ENCODE results near the gene ULK1.

Gene ULK1

GRCh38 chr12:131933387-131933786 is 39.0 kb downstream of the ULK1 start:
- Histone ChIP-seq H3K9me3 (ENCODE audit: insufficient read depth, low read depth, low read length) (no peaks in the 10 kb centered on the region), H3K27me3 (ENCODE audit: insufficient read depth, low read length) (no peaks in the 10 kb centered on the region), H3K27ac (ENCODE audit: low read length) (no peak overlapping the region), H3K36me3 (ENCODE audit: insufficient read depth, low read depth, low read length) (peaks cover 78% of the 10 kb centered on the region), H3K4me1 (ENCODE audit: insufficient read depth, low read length) (peaks cover 3% of the 10 kb centered on the region; the same call in 1 of the 2 replicates), H3K9ac (ENCODE audit: low read depth, low read length) (no peak overlapping the region), H3K4me3 (ENCODE audit: low read length) (no peak overlapping the region)

GRCh38 chr12:131934535-131934934 is 40.1 kb downstream of the ULK1 start:
- Histone ChIP-seq H3K27me3 (ENCODE audit: insufficient read depth, low read length) (no peaks in the 10 kb centered on the region), H3K36me3 (ENCODE audit: insufficient read depth, low read depth, low read length) (peaks cover 86% of the 10 kb centered on the region), H3K9ac (ENCODE audit: low read depth, low read length) (no peak overlapping the region), H3K4me1 (ENCODE audit: insufficient read depth, low read length) (peaks cover 3% of the 10 kb centered on the region; the same call in 1 of the 2 replicates), H3K9me3 (ENCODE audit: insufficient read depth, low read depth, low read length) (no peaks in the 10 kb centered on the region), H3K4me3 (ENCODE audit: low read length) (no peak overlapping the region), H3K27ac (ENCODE audit: low read length) (no peak overlapping the region)

GRCh38 chr12:131938082-131938481 is 43.7 kb downstream of the ULK1 start:
- Histone ChIP-seq H3K9me3 (ENCODE audit: insufficient read depth, low read depth, low read length) (no peaks in the 10 kb centered on the region), H3K4me3 (ENCODE audit: low read length) (no peak overlapping the region), H3K36me3 (ENCODE audit: insufficient read depth, low read depth, low read length) (peaks cover 93% of the 10 kb centered on the region), H3K4me1 (ENCODE audit: insufficient read depth, low read length) (no peaks in the 10 kb centered on the region), H3K27me3 (ENCODE audit: insufficient read depth, low read length) (no peaks in the 10 kb centered on the region), H3K9ac (ENCODE audit: low read depth, low read length) (no peak overlapping the region), H3K27ac (ENCODE audit: low read length) (no peak overlapping the region)

GRCh38 chr12:131939007-131939406 is 44.6 kb downstream of the ULK1 start:
- Histone ChIP-seq H3K4me3 (ENCODE audit: low read length) (no peak overlapping the region), H3K4me1 (ENCODE audit: insufficient read depth, low read length) (no peaks in the 10 kb centered on the region), H3K27ac (ENCODE audit: low read length) (no peak overlapping the region), H3K9me3 (ENCODE audit: insufficient read depth, low read depth, low read length) (no peaks in the 10 kb centered on the region), H3K9ac (ENCODE audit: low read depth, low read length) (no peak overlapping the region), H3K36me3 (ENCODE audit: insufficient read depth, low read depth, low read length) (peaks cover 93% of the 10 kb centered on the region), H3K27me3 (ENCODE audit: insufficient read depth, low read length) (no peaks in the 10 kb centered on the region)

GRCh38 chr12:131940141-131940547 is 45.7 kb downstream of the ULK1 start:
- Histone ChIP-seq H3K4me1 (ENCODE audit: insufficient read depth, low read length) (no peaks in the 10 kb centered on the region), H3K27ac (ENCODE audit: low read length) (no peak overlapping the region), H3K9ac (ENCODE audit: low read depth, low read length) (no peak overlapping the region), H3K27me3 (ENCODE audit: insufficient read depth, low read length) (no peaks in the 10 kb centered on the region), H3K4me3 (ENCODE audit: low read length) (no peak overlapping the region), H3K36me3 (ENCODE audit: insufficient read depth, low read depth, low read length) (peaks cover 92% of the 10 kb centered on the region), H3K9me3 (ENCODE audit: insufficient read depth, low read depth, low read length) (no peaks in the 10 kb centered on the region)

- H3K9ac ChIP-seq (ENCODE audit: low read depth, low read length), result no peak overlapping the region
- H3K27me3 ChIP-seq (ENCODE audit: insufficient read depth, low read length), result no peaks in the 10 kb centered on the region
- H3K4me1 ChIP-seq (ENCODE audit: insufficient read depth, low read length), result no peaks in the 10 kb centered on the region
- H3K4me3 ChIP-seq (ENCODE audit: low read length), result no peak overlapping the region
- no peak overlapping the region for H3K27ac ChIP-seq (ENCODE audit: low read length)
- H3K36me3 ChIP-seq (ENCODE audit: insufficient read depth, low read depth, low read length), result peaks cover 81% of the 10 kb centered on the region
- H3K9me3 ChIP-seq (ENCODE audit: insufficient read depth, low read depth, low read length), result no peaks in the 10 kb centered on the region
Observed at GRCh38 chr12:131941116-131941986, 46.9 kb downstream of the ULK1 start.

- Histone ChIP-seq H3K4me3 (ENCODE audit: low read length) (no peak overlapping the region), H3K9me3 (ENCODE audit: insufficient read depth, low read depth, low read length) (no peaks in the 10 kb centered on the region), H3K4me1 (ENCODE audit: insufficient read depth, low read length) (no peaks in the 10 kb centered on the region), H3K36me3 (ENCODE audit: insufficient read depth, low read depth, low read length) (peaks cover 75% of the 10 kb centered on the region), H3K9ac (ENCODE audit: low read depth, low read length) (no peak overlapping the region), H3K27me3 (ENCODE audit: insufficient read depth, low read length) (no peaks in the 10 kb centered on the region), H3K27ac (ENCODE audit: low read length) (no peak overlapping the region)
Observed at GRCh38 chr12:131941987-131942341, 47.5 kb downstream of the ULK1 start.

GRCh38 chr12:131942671-131943070 is 48.2 kb downstream of the ULK1 start:
- no peaks in the 10 kb centered on the region for H3K9me3 ChIP-seq (ENCODE audit: insufficient read depth, low read depth, low read length)
- no peak overlapping the region for H3K27ac ChIP-seq (ENCODE audit: low read length)
- no peak overlapping the region for H3K4me3 ChIP-seq (ENCODE audit: low read length)
- peaks cover 68% of the 10 kb centered on the region for H3K36me3 ChIP-seq (ENCODE audit: insufficient read depth, low read depth, low read length)
- H3K9ac ChIP-seq (ENCODE audit: low read depth, low read length), result no peak overlapping the region
- H3K27me3 ChIP-seq (ENCODE audit: insufficient read depth, low read length), result no peaks in the 10 kb centered on the region
- H3K4me1 ChIP-seq (ENCODE audit: insufficient read depth, low read length), result peaks cover 3% of the 10 kb centered on the region; the same call in 1 of the 2 replicates

- H3K4me1 ChIP-seq (ENCODE audit: insufficient read depth, low read length), result peaks cover 3% of the 10 kb centered on the region; the same call in 1 of the 2 replicates
- H3K36me3 ChIP-seq (ENCODE audit: insufficient read depth, low read depth, low read length), result peaks cover 63% of the 10 kb centered on the region
- no peaks in the 10 kb centered on the region for H3K27me3 ChIP-seq (ENCODE audit: insufficient read depth, low read length)
- no peak overlapping the region for H3K27ac ChIP-seq (ENCODE audit: low read length)
- H3K9me3 ChIP-seq (ENCODE audit: insufficient read depth, low read depth, low read length), result no peaks in the 10 kb centered on the region
- H3K9ac ChIP-seq (ENCODE audit: low read depth, low read length), result no peak overlapping the region
- H3K4me3 ChIP-seq (ENCODE audit: low read length), result no peak overlapping the region
Observed at GRCh38 chr12:131943389-131943788, 49.0 kb downstream of the ULK1 start.

GRCh38 chr12:131943876-131944275 is 49.5 kb downstream of the ULK1 start:
- H3K36me3 ChIP-seq (ENCODE audit: insufficient read depth, low read depth, low read length), result peaks cover 61% of the 10 kb centered on the region
- H3K4me1 ChIP-seq (ENCODE audit: insufficient read depth, low read length), result peaks cover 3% of the 10 kb centered on the region; the same call in 1 of the 2 replicates
- H3K27ac ChIP-seq (ENCODE audit: low read length), result no peak overlapping the region
- no peaks in the 10 kb centered on the region for H3K27me3 ChIP-seq (ENCODE audit: insufficient read depth, low read length)
- no peak overlapping the region for H3K9ac ChIP-seq (ENCODE audit: low read depth, low read length)
- no peaks in the 10 kb centered on the region for H3K9me3 ChIP-seq (ENCODE audit: insufficient read depth, low read depth, low read length)
- H3K4me3 ChIP-seq (ENCODE audit: low read length), result no peak overlapping the region

GRCh38 chr12:131944601-131945251 is 50.3 kb downstream of the ULK1 start:
- Histone ChIP-seq H3K9ac (ENCODE audit: low read depth, low read length) (no peak overlapping the region), H3K4me1 (ENCODE audit: insufficient read depth, low read length) (peaks cover 3% of the 10 kb centered on the region; the same call in 1 of the 2 replicates), H3K4me3 (ENCODE audit: low read length) (no peak overlapping the region), H3K27ac (ENCODE audit: low read length) (no peak overlapping the region), H3K36me3 (ENCODE audit: insufficient read depth, low read depth, low read length) (peaks cover 52% of the 10 kb centered on the region), H3K9me3 (ENCODE audit: insufficient read depth, low read depth, low read length) (no peaks in the 10 kb centered on the region), H3K27me3 (ENCODE audit: insufficient read depth, low read length) (no peaks in the 10 kb centered on the region)

- Histone ChIP-seq H3K9me3 (ENCODE audit: insufficient read depth, low read depth, low read length) (no peaks in the 10 kb centered on the region), H3K4me3 (ENCODE audit: low read length) (no peak overlapping the region), H3K9ac (ENCODE audit: low read depth, low read length) (no peak overlapping the region), H3K27me3 (ENCODE audit: insufficient read depth, low read length) (no peaks in the 10 kb centered on the region), H3K4me1 (ENCODE audit: insufficient read depth, low read length) (peaks cover 3% of the 10 kb centered on the region; the same call in 1 of the 2 replicates), H3K27ac (ENCODE audit: low read length) (no peak overlapping the region), H3K36me3 (ENCODE audit: insufficient read depth, low read depth, low read length) (peaks cover 33% of the 10 kb centered on the region)
Observed at GRCh38 chr12:131946757-131947156, 52.3 kb downstream of the ULK1 start.

Measured in iPS-20b (cell line).